ENCODE data around the gene GRIN1. TPM values are rescaled to one million over a fixed set of nuclear protein-coding genes. Genes with fewer than 3 reads are reported as not detected.
"Not testable (repeated sequence)": the region's sequence is repeated elsewhere in the genome, so short reads cannot be mapped to it uniquely, and the experiment has no call there.

Gene GRIN1
- total RNA-seq, 2 experiments from 2014 or later, result 0.06 TPM; not detected in 1

DNA sequence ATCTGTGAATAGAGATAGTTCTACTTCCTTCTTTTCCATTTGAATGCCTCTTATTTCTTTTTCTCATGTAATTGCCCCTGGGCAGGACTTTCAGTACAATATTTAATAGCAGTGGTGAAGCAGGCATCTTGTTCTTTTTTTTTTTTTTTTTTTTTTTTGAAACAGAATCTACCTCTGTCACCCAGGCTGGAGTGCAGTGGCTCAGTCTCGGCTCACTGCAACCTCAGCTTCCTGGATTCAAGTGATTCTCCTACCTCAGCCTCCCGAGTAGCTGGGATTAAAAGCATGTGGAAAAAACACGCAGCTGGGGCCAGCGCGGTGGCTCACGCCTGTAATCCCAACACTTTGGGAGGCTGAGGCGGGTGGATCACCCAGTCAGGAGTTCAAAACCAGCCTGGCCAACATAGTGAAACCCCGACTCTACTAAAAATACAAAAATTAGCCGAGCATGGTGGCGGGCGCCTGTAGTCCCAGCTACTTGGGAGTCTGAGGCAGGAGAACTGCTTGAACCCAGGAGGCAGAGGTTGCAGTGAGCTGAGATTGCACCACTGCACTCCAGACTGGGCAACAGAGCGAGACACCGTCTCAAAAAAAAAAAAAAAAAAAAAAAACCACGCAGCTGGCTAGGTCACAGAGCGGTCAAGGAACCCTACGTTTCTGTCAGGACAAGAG is 16.0 kb upstream of the GRIN1 start:
- CTCF ChIA-PET, result interaction anchor here (0.7 to 1.3 kb wide), 4 partner anchors 27 to 721 kb away, joined by 3 to 7 read pairs (median 4); partner anchors contain the start of gene RNF224
- POLR2A ChIA-PET, result not testable (repeated sequence)

DNA sequence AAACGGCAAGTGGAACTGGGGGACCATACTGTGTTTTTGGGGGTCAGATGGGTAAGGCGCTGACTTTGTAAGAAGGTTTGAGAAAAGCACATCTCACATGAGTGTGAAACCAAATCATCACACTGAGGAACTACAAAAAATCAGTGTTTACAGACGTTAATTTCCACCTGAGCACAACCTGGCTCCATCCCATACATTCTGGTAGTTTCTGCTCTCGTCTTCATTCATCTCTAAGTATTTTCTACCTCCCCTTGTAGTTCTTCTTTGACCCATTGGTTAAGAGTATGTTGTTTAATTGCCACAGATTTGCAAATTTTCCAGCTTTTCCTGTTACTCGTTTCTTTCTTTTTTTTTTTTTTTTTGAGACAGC is 15.5 kb upstream of the GRIN1 start:
- ChIA-PET CTCF (interaction anchor here (0.7 to 1.9 kb wide), 3 partner anchors 28 to 113 kb away, joined by 4 to 10 read pairs (median 7); no protein-coding TSS in a partner anchor), POLR2A (no interaction called here)

DNA sequence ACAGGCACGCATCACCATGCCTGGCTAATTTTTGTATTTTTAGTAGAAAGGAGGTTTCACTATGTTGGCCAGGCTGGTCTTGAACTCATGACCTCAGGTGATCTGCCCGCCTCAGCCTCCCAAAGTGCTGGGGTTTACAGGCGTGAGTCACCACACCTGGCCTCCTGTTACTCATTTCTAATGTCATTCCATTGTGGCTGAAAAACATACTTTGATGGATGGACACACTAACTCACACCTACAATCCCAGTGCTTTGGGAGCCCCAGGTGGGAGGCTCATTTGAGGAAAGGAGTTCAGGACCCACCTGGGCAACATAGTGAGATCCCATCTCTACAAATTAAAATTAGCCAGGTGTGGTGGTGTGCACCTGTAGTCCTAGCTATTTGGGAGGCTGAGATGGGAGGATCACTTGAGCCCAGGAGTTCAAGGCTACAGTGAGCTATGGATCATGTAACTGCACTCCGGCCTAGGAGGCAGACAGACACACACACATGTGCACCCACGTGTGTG is 14.9 kb upstream of the GRIN1 start:
- POLR2A ChIA-PET, result not testable (repeated sequence)
- CTCF ChIA-PET, result interaction anchor here (0.7 to 1.9 kb wide), 3 partner anchors 99 to 112 kb away, joined by 4 to 10 read pairs (median 5); no protein-coding TSS in a partner anchor

DNA sequence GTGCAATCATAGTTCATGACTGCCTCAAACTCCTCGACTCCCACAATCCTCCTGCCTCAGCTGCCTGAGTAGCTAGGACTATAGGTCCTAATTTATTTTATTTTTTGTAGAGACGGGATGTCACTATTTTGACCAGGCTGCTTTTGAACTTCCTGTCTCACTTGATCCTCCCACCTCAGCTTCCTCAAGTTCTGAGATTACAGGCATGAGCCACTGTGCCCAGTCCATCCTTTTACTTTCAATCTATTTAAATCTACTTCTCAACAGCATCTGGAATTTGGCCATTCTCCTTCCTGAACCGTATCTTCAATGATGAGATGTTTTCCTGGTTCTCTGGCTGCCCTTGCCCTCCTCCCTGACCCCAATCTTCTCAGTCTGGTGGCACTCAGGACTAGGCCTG is 12.2 kb upstream of the GRIN1 start:
- ChIA-PET CTCF (interaction anchor here (0.7 to 2.2 kb wide), 4 partner anchors 9 to 110 kb away, joined by 3 to 10 read pairs (median 5); partner anchors contain the start of gene RNF224), POLR2A (interaction anchor here (1.0 kb wide), 1 partner anchor 114 kb away, joined by 3 read pairs; the partner anchor contains the start of gene TUBB4B)

DNA sequence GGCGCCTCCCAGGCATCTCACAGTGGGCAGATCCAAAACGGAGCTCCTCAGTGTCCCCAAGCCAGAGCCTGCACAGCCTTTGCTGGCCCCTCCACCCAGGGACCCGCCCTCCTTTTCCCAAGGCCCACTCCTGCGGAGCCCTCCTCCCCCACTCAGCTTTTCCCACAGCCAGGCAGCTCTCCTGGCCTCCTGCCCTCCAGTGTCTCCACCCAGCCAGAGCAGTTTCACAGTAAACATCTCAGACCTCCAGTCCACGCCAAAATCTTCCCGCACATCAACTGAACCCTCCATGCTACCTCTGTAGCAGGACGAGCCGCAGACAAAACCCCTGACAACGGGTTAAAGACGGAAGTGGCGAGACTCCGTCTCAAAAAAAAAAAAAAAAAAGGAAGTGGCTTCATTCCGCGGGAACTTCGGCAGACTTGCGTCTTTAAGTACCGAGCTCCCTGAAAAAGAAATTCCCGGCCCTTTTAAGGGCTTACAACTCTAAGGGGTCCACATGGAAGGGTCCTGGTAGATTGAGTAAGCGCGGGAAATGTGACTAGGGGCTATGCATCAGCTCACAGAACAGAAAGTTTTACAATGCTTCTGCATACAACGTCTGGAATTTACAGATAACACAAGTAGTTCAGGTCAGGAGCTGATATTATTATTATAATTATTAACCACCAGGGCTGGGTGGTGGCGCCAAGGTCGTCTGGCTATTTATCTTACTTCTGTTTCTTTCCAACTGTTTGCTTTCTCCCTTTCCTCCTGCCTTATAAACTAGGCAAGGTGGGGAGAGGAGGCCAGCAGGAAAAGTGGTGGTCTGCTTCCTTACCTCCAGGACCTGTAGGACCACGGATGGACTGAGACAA is 11.4 kb upstream of the GRIN1 start:
- ChIA-PET CTCF (interaction anchor here (0.6 to 2.2 kb wide), 7 partner anchors 9 to 308 kb away, joined by 3 to 10 read pairs (median 3); partner anchors contain the start of genes NRARP and RNF224), POLR2A (interaction anchor here (0.7 to 1.0 kb wide), 3 partner anchors 41 to 113 kb away, joined by 3 to 9 read pairs (median 5); partner anchors contain the start of genes TPRN and TUBB4B)

DNA sequence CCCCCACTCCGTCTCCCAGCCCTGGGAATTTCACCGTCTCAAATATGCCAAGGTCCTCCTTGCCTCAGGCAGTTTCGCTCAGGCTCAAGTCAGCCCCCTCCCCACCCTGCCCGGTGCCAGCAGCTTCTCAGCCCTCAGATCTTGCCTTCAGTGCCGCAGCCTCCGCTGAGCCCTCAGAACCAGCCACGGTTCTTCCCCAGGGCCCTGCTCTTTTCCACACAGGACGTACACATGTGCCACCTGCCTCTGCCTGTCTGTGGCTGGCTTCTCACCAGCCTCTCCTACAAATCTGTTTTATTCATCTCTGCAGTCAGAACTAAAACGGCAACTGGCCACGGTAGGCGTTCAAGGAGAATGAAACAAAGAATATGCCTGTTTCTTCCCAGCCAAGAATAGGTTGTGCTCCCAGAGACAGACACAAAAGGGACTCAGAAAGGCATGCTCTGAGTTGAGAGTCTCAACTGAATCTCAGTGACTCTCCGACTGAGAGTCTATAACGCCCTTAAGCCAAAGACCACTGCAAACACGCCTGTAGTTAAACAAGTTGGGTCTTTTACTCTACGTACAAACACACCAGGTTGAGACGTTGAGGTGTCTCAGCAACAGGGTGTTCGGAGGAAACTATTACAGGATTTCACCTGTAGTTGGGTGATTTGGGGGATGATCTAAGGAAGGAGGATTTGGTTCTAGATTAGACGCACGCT is 10.6 kb upstream of the GRIN1 start:
- POLR2A ChIA-PET, result interaction anchor here (0.7 kb wide), 2 partner anchors 42 to 72 kb away, joined by 5 to 9 read pairs; partner anchors contain the start of gene TPRN
- CTCF ChIA-PET, result interaction anchor here (0.6 to 1.8 kb wide), 4 partner anchors 108 to 308 kb away, joined by 3 to 7 read pairs (median 3); partner anchors contain the start of gene NRARP

DNA sequence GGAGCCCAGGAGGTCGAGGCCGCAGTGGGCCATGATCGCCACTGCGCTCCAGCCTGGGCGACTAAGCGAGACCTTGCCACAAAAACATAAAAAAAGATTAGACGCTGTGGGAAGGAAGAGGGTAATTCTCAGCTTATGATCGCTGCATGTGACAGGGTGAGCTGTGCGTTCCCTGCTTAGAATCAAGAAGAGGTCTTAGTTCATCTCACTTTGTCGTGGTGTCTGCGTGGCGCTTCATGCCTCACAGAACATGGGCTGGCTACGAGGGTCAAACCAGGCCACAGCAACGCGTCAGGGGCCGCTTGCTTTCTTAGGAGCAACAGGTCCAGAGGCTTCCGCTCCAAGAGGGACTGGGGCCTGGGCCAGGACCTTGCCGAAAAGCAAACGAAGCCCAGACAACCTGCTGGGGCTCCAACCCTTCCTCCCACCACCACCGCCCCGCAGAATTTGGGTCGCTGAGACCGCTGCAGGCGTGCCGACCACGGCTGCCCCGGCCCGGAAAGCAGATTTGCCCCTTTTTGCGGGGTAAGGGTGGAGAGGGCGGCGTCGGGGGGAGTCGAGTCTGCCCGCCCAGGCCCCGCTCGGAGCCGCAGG is 10.0 kb upstream of the GRIN1 start:
- CTCF ChIA-PET, result interaction anchor here (0.9 to 2.4 kb wide), 9 partner anchors 20 to 295 kb away, joined by 3 to 7 read pairs (median 4); partner anchors contain the start of genes EXD3, NOXA1 and RNF224
- POLR2A ChIA-PET, result interaction anchor here (0.5 to 2.6 kb wide), 8 partner anchors 15 to 428 kb away, joined by 3 to 19 read pairs (median 4); partner anchors contain the start of genes ANAPC2, DPP7, SSNA1 and TUBB4B

DNA sequence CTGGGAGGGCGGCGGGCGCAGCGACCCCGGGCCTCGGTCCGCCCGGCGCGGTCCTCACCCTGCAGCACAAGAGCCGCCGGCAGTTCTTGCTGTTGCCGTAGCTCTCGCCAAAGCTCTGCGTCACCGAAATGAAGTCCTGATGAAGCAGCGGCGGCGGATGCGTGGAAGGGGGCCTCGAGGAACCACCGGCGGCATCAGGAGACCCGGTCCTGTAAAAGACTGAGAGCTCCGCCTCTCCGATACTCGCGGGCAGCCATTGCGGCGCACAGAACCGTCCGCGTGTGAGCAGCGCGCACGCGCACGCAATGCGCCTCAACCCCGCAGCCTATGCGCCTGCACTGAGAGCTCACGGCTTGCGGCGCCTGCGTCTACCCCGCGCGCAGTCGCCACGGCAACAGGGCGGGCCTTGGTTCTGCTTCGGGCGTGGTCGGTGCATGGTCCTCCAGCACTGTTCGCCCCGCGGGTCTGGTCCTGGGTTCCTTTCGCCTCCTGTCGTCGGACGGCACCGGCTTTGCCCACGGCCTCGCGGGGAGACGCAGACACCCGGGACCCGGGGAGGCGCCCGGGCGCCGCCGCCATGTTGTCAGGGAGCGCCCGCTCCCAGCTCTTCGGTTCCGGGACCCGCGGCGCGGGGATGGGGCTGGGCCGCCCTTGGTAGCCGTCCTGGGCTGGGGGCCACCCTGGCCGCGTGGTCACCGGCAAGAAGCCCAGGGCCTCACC is 9.3 kb upstream of the GRIN1 start:
- ChIA-PET POLR2A (interaction anchor here (0.5 to 2.6 kb wide), 11 partner anchors 16 to 429 kb away, joined by 3 to 19 read pairs (median 4); partner anchors contain the start of genes AJM1, ANAPC2, DPP7 and SSNA1), CTCF (interaction anchor here (0.7 to 2.4 kb wide), 13 partner anchors 14 to 294 kb away, joined by 3 to 7 read pairs (median 4); partner anchors contain the start of genes EXD3, NOXA1 and RNF224)

DNA sequence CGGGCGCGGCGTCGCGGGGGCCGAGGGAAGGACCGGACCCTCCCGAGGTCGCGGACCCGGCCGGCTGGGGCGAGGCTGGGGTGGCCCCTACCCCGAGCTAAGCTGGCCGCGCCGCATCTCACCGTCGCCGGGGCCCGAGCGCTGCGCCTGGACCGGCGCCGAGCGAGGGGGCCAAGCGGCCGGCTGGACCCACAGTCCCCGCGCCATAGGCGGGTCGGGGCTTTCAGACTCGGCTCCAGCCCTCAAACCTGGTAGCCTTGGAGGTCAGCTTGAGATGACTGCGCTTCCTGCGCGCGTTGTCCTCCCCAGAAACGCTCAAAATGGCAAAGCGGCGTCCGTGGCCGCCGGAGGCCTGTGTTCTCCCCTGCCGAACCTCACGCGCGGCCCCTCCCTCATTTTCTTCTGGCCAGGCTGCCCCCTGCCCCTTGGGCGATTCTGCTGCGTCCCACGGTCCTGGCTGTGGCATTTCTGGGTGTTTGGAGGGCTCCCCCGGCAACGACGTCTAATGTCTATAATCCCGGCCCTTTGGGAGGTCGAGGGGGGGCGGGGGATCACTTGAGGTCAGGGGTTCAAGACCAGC is 8.7 kb upstream of the GRIN1 start:
- POLR2A ChIA-PET, result interaction anchor here (0.7 to 2.6 kb wide), 9 partner anchors 16 to 288 kb away, joined by 3 to 19 read pairs (median 4); partner anchors contain the start of genes AJM1, ANAPC2, DPP7 and SSNA1
- CTCF ChIA-PET, result interaction anchor here (0.7 to 2.4 kb wide), 12 partner anchors 15 to 106 kb away, joined by 3 to 7 read pairs (median 4); partner anchors contain the start of gene RNF224

DNA sequence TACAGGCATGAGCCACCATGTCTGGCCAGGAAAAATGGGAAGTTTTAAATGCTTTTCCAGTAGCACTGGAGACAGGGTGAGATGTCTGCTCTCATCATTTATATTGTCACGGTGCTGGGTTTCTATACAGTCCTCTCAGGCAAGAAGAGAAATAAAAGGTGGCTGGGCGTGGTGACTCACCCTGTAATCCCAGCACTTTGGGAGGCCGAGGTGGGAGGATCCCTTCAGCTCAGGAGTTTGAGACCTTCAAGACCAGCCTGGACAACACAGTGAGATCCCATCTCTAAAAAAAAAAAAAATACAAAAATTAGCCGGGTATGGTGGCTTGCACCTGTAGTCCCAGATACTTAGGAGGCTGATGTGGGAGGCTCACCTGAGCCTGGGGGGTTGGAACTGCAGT is 4.8 kb upstream of the GRIN1 start:
- ChIA-PET POLR2A (no interaction called here), CTCF (interaction anchor here (1.2 kb wide), 1 partner anchor 9 kb away, joined by 5 read pairs; no protein-coding TSS in a partner anchor)

DNA sequence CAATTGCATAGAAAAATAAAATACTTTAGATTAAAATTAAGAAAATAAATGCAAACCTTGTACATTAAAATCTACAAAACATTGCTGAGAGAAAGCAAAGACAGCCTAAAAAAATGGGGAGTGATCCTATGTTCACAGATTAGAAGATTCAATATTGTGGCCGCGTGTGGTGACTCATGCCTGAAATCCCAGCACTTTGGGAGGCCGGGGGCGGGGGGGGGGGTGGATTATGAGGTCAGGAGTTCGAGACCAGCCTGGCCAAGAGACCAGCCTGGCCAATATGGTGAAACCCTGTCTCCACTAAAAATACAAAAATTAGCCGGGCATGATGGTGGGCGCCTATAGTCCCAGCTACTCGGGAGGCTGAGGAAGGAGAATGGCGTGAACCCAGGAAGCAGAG is 3.8 kb upstream of the GRIN1 start:
- POLR2A ChIA-PET, result not testable (repeated sequence)

DNA sequence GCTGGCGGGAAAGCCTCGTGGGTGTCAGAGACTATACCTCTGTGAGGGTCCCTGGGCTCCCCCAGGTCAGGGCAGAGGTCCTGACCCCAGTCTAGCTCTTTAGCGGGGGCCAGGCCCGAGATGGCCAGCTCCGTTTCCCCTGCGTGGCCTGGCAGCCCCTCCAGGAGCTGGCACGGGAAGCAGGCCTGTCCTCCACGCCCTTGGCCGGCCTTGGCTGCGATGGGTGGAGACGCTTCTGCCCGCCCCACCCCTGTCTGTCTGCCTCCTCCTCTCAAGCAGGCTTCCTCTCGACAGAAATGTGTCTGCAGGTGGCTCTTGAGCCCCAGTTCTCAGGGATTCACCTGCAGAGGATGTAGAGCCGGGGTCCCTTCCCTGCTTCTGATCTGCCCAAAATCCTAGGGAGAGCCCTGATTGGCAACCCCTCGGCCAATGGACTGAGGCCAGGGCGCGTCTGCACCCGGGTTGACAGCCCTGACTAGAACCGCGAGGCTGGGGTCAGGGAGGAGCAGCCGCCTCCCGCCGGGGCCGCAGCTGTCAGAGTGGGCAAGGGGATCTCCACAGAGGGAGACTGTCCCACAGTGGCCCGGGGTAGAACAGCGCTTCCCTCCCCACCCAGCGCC is 2.6 kb upstream of the GRIN1 start:
- POLR2A ChIA-PET, result no interaction called here

More for the DNA sequence above, 3.8 kb upstream of the GRIN1 start:
- CTCF ChIA-PET, result interaction anchor here (1.2 kb wide), 1 partner anchor 8 kb away, joined by 5 read pairs; no protein-coding TSS in a partner anchor

DNA sequence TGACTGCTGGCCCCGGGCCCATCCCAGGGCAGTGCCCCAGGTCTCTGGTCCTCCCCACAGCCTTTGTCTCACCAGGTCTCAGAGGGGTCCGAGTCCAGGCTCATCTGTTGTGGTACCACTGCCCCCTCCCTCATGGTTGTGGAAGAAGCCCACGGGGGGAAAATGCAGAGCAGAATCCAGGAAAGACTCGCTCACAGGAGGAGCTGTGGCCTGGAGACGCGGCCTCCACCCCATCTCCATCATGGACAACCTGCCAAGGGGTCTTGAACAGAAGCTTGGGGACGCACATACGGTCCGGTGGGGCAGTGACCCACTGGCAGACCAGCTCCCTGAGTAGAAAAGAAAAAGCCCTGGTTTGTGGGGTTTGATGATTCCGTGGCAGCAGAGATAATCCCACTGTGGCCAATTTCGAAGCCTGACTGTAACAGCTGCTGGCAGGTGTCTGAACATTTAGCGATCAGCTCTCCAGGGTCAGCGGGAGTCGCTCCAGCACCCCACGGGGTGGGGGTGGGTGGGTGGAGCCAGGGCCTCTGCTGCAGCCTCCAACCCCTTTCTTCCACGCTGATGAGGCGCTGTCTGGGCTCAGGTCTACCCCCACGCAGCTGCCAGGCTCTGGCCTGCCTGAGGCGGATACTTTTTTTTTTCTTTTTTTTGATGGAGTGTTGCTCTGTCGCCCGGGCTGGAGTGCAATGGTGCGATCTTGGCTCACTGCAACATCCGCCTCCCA is 1.9 kb upstream of the GRIN1 start:
- ChIA-PET POLR2A (no interaction called here), CTCF (interaction anchor here (1.3 kb wide), 1 partner anchor 100 kb away, joined by 3 read pairs; no protein-coding TSS in a partner anchor)

More for the DNA sequence above, 2.6 kb upstream of the GRIN1 start:
- CTCF ChIA-PET, result interaction anchor here (1.3 kb wide), 1 partner anchor 100 kb away, joined by 3 read pairs; no protein-coding TSS in a partner anchor

DNA sequence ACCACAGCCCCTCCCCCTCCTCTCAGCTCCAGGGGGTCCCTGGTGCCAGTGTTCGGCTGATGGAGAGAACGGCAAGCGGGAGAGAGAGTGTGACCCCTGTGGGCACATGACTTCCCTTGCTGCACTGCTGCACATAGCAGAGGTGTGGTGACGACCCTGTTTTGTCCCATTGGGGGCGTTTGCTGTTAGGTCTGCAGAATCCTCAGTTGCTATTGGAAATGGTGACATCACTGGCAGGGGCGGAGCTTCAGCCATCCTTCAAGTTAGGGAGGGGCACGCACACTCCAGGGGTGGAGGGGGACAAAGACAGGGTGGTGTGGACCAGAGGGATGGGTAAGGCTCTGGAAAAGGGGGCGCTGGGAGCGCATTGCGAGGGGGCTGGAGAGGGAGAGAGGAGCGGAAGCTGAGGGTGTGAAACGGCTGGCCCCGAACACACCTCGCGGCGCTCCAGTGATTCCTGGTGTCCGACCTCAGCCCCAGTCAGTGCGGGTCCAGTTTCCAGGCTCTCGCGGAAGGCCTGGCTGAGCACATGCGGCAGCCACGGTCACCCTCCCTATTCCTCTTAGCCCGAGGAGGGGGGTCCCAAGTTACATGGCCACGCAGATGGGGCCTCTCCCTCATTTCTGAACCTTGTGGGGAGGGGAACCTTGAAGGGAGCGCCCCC is 764 bp upstream of the GRIN1 start:
- ChIA-PET POLR2A (no interaction called here), CTCF (no interaction called here)

DNA sequence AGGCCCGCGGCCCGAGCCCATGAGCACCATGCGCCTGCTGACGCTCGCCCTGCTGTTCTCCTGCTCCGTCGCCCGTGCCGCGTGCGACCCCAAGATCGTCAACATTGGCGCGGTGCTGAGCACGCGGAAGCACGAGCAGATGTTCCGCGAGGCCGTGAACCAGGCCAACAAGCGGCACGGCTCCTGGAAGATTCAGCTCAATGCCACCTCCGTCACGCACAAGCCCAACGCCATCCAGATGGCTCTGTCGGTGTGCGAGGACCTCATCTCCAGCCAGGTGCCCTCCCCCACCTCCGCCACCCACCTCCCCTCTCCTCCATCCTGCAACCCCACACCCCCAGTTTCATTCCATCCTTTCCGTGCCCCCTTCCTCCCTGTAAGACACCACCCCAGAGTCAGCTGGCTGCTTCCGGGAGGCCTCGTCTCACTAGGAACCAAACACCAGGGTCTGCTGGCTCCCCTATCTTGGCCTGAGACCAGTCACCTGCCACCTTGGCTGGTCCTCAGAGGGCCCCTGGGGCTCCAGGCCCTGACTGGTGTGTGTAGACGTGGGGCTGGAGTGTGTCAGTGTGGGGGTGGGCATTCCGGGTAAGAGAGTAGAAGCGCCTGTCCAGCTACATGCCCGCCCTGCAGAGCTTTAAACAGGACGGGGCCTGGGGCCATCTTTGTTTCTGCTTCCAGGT is 655 bp downstream of the GRIN1 start:
- ChIA-PET CTCF (interaction anchor here (0.9 to 1.4 kb wide), 2 partner anchors 36 to 50 kb away, joined by 3 to 4 read pairs; no protein-coding TSS in a partner anchor), POLR2A (no interaction called here)
